HL-60/S4 treated with retinoic acid at 250 ng/mL for 4 days and 3 days (cell line): Measurements from ENCODE around the gene MGAT3.

Source experiments
- in situ Hi-C: fragments of 300-500 bp; cut with MboI; formaldehyde crosslinking; loops from 2 replicates; pipeline ENCODE4 v1.7.0; 2022; ENCODE audit warnings: low sequenced_read_pairs

MGAT3 gene

GRCh38 chr22:39526736-39527171, 69.9 kb downstream of the MGAT3 start:
- in situ Hi-C loops = loop anchor here (25.0 kb wide), 1 partner anchor 811 kb away; the partner anchor contains the start of gene ADSL

- in situ Hi-C loops = loop anchor here (25.0 kb wide), 1 partner anchor 810 kb away; the partner anchor contains the start of gene ADSL
These were observed 70.7 kb downstream of the MGAT3 start for GRCh38 chr22:39527481-39527961.

DNA sequence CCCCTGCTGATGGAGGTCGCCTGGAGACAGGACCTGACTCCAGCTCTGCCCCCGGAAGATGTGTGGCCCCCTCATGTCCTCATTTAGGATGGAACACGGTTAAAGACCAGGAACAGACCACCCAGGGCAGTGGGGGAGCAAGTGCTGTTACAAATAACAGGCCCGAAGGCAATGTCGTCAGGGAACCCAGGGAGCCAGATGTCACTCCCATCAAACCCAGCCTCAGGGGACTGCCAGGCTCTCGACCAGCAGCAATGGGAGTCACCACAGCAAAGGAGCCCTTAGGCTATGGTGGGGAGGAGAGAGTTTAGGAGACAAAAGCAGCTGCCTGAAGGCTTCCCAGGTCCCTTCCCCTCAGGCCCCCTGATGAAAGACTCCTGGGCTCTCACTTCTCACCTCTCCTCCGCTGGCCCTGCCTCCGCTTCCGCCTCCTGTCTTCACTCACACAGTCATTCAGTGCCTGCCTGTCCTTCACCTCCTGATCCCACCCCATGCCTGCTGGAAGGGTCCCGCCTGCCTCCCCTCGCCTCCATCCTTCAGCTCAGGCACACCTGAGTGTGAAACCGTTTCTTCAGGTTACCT, 71.4 kb downstream of the MGAT3 start:
- in situ Hi-C loops = loop anchor here (25.0 kb wide), 1 partner anchor 809 kb away; the partner anchor contains the start of gene ADSL

DNA sequence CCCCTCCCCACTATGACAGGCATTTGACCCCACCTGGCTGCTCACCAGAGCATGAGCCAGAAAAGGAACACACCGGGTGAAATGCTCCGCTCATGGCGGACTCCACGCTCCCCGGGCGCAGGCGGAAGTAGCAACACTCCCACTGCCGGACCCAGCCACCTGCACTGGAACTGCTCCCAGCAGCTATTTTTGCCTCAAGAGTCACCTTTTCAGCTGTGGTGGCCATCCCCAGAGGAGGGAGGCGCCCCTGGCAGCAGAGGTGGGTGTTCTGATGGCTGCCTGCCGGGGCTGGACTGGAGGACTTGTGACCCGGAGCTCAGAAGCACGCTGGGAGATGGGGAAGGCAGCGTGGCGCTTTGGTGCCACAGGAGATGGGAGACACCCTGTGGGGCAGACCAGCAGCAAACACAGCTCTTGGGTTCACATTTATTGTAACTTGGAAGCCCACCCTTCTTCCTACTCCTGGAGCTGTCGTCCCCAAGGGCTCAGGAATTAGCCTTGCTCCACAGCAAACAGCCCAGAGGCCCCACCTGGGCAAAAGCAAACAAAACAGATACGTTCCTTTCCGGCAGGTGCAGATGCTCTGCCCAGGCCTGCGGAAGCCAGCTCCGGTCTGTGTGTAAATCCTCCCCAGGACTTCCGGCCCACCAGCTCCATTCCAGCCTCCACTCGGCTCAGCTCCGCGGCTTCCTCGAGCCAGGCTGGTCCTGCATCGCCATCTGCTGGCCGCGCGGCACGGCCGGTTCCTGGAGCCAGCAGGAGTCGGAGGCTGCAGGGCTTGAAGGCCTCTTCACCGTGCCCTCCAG, 72.1 kb downstream of the MGAT3 start:
- in situ Hi-C loops = loop anchor here (25.0 kb wide), 1 partner anchor 808 kb away; the partner anchor contains the start of gene ADSL

GRCh38 chr22:39529487-39529851, 72.7 kb downstream of the MGAT3 start:
- in situ Hi-C loops = loop anchor here (25.0 kb wide), 1 partner anchor 808 kb away; the partner anchor contains the start of gene ADSL

- in situ Hi-C loops = loop anchor here (25.0 kb wide), 1 partner anchor 807 kb away; the partner anchor contains the start of gene ADSL
These were observed 73.3 kb downstream of the MGAT3 start for GRCh38 chr22:39530116-39530515.

DNA sequence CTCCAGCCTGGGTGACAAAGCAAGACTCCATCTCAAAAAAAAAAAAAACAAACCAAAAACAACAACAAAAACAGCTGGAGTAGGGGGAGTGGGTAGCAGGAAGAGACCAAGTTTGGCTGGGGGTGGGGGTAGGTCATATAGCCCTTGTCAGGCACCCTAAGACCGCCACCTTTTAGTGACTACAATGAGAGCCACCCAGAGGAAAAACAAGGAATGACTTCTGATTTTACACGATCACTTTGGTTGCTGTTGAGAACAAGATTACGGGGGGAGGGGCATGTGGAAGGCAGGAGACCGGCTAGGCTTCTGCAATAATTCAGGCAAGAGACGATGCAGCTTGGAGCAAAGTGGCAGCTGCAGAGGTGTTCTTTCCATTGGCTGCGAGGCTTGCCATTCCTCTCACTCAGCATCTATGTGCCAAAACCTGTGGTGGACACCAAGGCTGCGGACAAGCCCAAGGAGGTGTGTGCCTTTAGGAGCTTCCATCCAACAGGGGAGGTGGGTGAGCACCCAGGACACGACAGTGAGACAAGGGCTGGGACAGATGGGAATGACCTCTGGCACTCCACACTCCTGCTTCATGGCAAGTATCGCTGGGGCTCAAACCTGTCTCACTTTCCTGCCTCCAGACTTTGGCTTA, 74.0 kb downstream of the MGAT3 start:
- in situ Hi-C loops = loop anchor here (25.0 kb wide), 1 partner anchor 806 kb away; the partner anchor contains the start of gene ADSL

- in situ Hi-C loops = loop anchor here (25.0 kb wide), 1 partner anchor 805 kb away; the partner anchor contains the start of gene ADSL
These were observed 75.6 kb downstream of the MGAT3 start, which contains the start of gene RPS19BP1 for GRCh38 chr22:39532215-39533073. TSS of gene RPS19BP1 (minus strand) at chr22:39532748. CDS start at chr22:39532738, 10 bp downstream.

- in situ Hi-C loops = loop anchor here (25.0 kb wide), 1 partner anchor 803 kb away; the partner anchor contains the start of gene ADSL
These were observed 77.3 kb downstream of the MGAT3 start for GRCh38 chr22:39534092-39534506.

DNA sequence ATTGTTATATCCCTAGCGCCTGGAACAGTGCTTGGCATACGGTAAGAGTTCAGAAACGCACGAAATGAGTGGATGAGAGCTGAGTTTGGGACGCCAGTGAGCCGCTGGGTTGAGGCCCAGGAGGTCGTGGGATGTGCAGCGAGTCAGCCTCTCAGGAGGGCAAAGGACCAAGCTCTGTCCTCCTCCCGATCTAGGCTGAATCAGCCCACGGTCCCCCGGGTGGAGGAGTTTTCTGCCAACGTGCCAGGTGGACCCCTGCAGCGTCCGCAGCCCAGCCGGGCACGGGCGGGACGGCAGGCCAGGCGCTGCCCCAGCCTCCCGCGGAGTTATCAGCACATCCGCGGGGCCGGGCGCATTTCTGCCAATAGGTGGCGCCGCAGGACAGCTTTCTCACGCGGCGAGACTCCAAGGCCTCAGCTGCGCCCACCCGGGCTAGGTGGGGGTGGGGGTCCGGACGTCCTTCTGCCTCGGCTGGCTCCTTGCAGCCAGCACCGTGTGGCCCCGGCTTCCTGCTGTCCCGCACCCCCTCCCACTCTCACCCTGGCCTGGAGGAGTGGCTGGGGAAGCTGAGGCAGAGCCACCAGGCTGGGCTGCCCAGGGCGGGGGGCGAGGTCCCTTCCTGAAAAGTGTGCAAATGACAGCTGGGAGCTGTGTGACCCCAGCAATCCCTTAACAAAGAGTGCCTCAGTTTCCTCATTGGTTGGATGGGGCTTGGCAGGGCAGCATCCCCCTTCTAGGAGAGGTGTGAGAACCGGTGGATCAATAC, 78.0 kb downstream of the MGAT3 start:
- in situ Hi-C loops = loop anchor here (5.0 to 25.0 kb wide), 2 partner anchors 498 to 803 kb away; partner anchors contain the start of gene ADSL

- in situ Hi-C loops = loop anchor here (5.0 to 25.0 kb wide), 2 partner anchors 497 to 802 kb away; partner anchors contain the start of gene ADSL
These were observed 78.5 kb downstream of the MGAT3 start for GRCh38 chr22:39535357-39535725.

- in situ Hi-C loops = loop anchor here (5.0 to 25.0 kb wide), 2 partner anchors 496 to 801 kb away; partner anchors contain the start of gene ADSL
These were observed 79.1 kb downstream of the MGAT3 start for GRCh38 chr22:39535831-39536449.

- in situ Hi-C loops = loop anchor here (5.0 to 25.0 kb wide), 2 partner anchors 496 to 801 kb away; partner anchors contain the start of gene ADSL
These were observed 79.9 kb downstream of the MGAT3 start for GRCh38 chr22:39536711-39537110.

GRCh38 chr22:39537975-39538374, 81.2 kb downstream of the MGAT3 start:
- in situ Hi-C loops = loop anchor here (5.0 to 25.0 kb wide), 2 partner anchors 494 to 799 kb away; partner anchors contain the start of gene ADSL
